Measurements from ENCODE around the gene FBRSL1.

DNA sequence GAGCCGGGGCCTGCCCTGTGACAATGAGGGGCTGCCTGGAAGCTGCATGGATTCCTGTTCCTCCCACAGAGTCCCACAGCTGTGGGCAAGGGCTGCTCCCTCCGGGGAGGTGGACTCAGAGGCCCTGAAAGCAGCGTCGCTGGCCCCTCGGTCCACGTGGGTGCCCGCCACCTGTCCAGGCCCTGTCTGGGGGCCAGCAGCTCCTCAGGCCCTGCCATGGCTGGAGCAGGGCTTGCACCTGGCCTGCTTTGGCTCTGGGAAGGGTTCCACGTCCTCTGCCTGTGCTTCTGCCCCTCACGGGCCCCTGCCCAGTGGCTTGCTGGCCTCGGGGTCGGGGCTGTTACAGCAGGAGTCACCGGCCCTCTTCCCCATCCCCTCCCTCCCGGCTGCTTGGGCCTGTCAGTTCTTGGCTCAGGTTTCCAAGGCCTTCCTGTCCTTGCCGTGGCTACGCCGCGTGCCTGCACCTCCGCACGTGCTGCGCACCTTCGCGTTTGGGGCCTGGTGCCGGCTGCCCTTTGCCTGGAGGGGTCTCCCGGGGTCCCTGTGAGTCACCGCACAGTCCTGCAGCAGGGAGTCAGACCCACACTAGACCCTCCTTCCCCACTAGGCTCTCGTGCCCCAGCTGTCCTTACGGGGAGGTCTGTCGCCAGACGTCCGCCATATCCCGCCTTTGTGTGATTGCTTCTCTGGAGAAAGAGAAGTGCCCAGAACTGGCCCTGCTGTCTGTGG, 5.8 kb downstream of the FBRSL1 start:
- TF ChIP-seq, protein P1, sequence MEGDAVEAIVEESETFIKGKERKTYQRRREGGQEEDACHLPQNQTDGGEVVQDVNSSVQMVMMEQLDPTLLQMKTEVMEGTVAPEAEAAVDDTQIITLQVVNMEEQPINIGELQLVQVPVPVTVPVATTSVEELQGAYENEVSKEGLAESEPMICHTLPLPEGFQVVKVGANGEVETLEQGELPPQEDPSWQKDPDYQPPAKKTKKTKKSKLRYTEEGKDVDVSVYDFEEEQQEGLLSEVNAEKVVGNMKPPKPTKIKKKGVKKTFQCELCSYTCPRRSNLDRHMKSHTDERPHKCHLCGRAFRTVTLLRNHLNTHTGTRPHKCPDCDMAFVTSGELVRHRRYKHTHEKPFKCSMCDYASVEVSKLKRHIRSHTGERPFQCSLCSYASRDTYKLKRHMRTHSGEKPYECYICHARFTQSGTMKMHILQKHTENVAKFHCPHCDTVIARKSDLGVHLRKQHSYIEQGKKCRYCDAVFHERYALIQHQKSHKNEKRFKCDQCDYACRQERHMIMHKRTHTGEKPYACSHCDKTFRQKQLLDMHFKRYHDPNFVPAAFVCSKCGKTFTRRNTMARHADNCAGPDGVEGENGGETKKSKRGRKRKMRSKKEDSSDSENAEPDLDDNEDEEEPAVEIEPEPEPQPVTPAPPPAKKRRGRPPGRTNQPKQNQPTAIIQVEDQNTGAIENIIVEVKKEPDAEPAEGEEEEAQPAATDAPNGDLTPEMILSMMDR (conservative IDR thresholded peaks at IDR 0.05 in 1 of 2, IDR thresholded peaks at IDR 0.05 in 1 of 2; ENCODE audit: extremely low read depth in 1 of 2, insufficient read depth in 1 of 2, low read depth in 1 of 2, low read length in 2 of 2) = no peak
- TF ChIP-seq EZH2 (IDR thresholded peaks at IDR 0.05; ENCODE audit: borderline replicate concordance, low read length) = no peak

All from mammary epithelial cell (primary cell).